Right lobe of liver (tissue), 4 donors: ENCODE measurements around the gene EEF2.

Source experiments
- CTCF ChIP-seq, 4 donors: fragments of 200-600 bp in 3 of 4; fragments of 450-650 bp in 1 of 4; IDR thresholded peaks; one replicate each; pipeline versions ENCODE4 v1.5.1 to v1.8.0; 2016 to 2022; ENCODE audit warnings: antibody characterized with exemption in 4 of 4, mild to moderate bottlenecking in 2 of 4
- POLR2A ChIP-seq: fragments of 450-650 bp; IDR thresholded peaks from one replicate; pipeline ENCODE4 v1.6.1; 2017; ENCODE audit warnings: antibody characterized with exemption, mild to moderate bottlenecking
- donor health status: DM: no; HTN: no; CAD: no.
- donor health status: DM: no; HTN: no; CAD: no.
- donor health status: DM: no; HTN: yes; CAD: no.

DNA sequence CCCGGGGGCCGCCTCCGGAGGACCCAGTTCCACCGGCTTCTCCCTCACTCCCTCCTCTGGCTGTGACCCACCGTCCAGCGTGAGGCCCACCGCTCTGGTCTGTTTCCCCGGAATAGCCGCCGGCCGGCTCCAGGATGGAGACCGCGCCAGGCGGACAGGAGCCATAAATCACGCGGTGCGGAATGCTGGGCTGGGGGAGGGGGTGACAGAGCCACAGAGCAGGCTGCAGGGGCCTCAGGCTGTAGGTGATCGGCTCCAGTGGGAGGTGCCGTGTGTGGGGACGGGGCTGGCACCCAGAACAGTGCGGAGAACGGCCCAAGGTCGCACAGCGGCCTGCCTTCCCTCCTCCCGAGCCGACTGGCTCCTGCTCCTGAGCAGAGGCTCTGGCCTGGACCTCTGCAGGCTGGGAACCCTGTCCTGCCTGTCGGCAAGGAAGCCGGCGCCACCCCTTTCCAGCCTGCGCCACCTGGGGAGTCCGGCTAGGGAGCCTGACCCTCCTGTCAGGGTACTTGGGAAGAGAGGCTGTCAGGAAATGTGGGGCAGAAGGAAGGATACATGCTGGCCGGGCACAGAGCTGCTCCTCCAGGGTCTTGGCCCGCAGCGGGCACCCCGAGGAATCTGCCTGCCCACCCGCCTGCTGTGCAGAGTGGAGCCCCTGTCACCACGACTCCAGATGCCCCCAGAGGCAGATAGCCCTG, 30.6 kb upstream of the EEF2 start:
- TF ChIP-seq CTCF (IDR thresholded peaks at IDR 0.05) (no peak), POLR2A (no peak)
